ENCODE data around the gene DLG2.
"Not testable (repeated sequence)": the region's sequence is repeated elsewhere in the genome, so short reads cannot be mapped to it uniquely, and the experiment has no call there.

Gene DLG2

GRCh38 chr11:85029964-85030363 is 597.2 kb downstream of the DLG2 start:
- Histone ChIP-seq H3K36me3 (ENCODE audit: control insufficient read depth, insufficient read depth, low read length) (no peaks in the 10 kb centered on the region), H3K27me3 (ENCODE audit: control insufficient read depth, insufficient read depth, low read length, poor library complexity, severe bottlenecking) (no peaks in the 10 kb centered on the region), H3K9me3 (ENCODE audit: control insufficient read depth, low read length) (no peaks in the 10 kb centered on the region), H3K4me3 (ENCODE audit: insufficient read depth, low read depth, low read length) (no peak overlapping the region), H3K4me1 (ENCODE audit: control insufficient read depth, insufficient read depth, low read length) (no peaks in the 10 kb centered on the region), H3K27ac (ENCODE audit: insufficient read depth, low read depth, low read length, poor library complexity, severe bottlenecking) (no peak overlapping the region)
- 81 to 83% methylated on average over 4 of the region's 4 CpGs for WGBS, 2 experiments

GRCh38 chr11:85028329-85029101 is 598.6 kb downstream of the DLG2 start:
- Histone ChIP-seq H3K9me3 (ENCODE audit: control insufficient read depth, low read length) (no peaks in the 10 kb centered on the region), H3K4me3 (ENCODE audit: insufficient read depth, low read depth, low read length) (no peak overlapping the region), H3K4me1 (ENCODE audit: control insufficient read depth, insufficient read depth, low read length) (no peaks in the 10 kb centered on the region), H3K27me3 (ENCODE audit: control insufficient read depth, insufficient read depth, low read length, poor library complexity, severe bottlenecking) (no peaks in the 10 kb centered on the region), H3K36me3 (ENCODE audit: control insufficient read depth, insufficient read depth, low read length) (no peaks in the 10 kb centered on the region), H3K27ac (ENCODE audit: insufficient read depth, low read depth, low read length, poor library complexity, severe bottlenecking) (no peak overlapping the region)
- WGBS, 2 experiments = 93 to 95% methylated on average over 12 to 15 of the region's 15 CpGs

GRCh38 chr11:85027346-85027745 is 599.8 kb downstream of the DLG2 start:
- no peaks in the 10 kb centered on the region for H3K27me3 ChIP-seq (ENCODE audit: control insufficient read depth, insufficient read depth, low read length, poor library complexity, severe bottlenecking)
- no peak overlapping the region for H3K4me3 ChIP-seq (ENCODE audit: insufficient read depth, low read depth, low read length)
- no peaks in the 10 kb centered on the region for H3K4me1 ChIP-seq (ENCODE audit: control insufficient read depth, insufficient read depth, low read length)
- H3K36me3 ChIP-seq (ENCODE audit: control insufficient read depth, insufficient read depth, low read length) = no peaks in the 10 kb centered on the region
- WGBS, 2 experiments = 91% methylated on average over 11 of the region's 11 CpGs
- no peak overlapping the region for H3K27ac ChIP-seq (ENCODE audit: insufficient read depth, low read depth, low read length, poor library complexity, severe bottlenecking)
- no peaks in the 10 kb centered on the region for H3K9me3 ChIP-seq (ENCODE audit: control insufficient read depth, low read length)

GRCh38 chr11:85021058-85021457 is 606.1 kb downstream of the DLG2 start:
- Histone ChIP-seq H3K27me3 (ENCODE audit: control insufficient read depth, insufficient read depth, low read length, poor library complexity, severe bottlenecking) (no peaks in the 10 kb centered on the region), H3K36me3 (ENCODE audit: control insufficient read depth, insufficient read depth, low read length) (no peaks in the 10 kb centered on the region), H3K4me1 (ENCODE audit: control insufficient read depth, insufficient read depth, low read length) (no peaks in the 10 kb centered on the region), H3K4me3 (ENCODE audit: insufficient read depth, low read depth, low read length) (no peak overlapping the region), H3K9me3 (ENCODE audit: control insufficient read depth, low read length) (no peaks in the 10 kb centered on the region), H3K27ac (ENCODE audit: insufficient read depth, low read depth, low read length, poor library complexity, severe bottlenecking) (no peak overlapping the region)
- WGBS, 2 experiments = 96% methylated on average over 9 of the region's 9 CpGs

GRCh38 chr11:84993386-84993785 is 633.8 kb downstream of the DLG2 start:
- Histone ChIP-seq H3K4me3 (ENCODE audit: insufficient read depth, low read depth, low read length) (no peak overlapping the region), H3K27me3 (ENCODE audit: control insufficient read depth, insufficient read depth, low read length, poor library complexity, severe bottlenecking) (no peaks in the 10 kb centered on the region), H3K27ac (ENCODE audit: insufficient read depth, low read depth, low read length, poor library complexity, severe bottlenecking) (no peak overlapping the region), H3K36me3 (ENCODE audit: control insufficient read depth, insufficient read depth, low read length) (no peaks in the 10 kb centered on the region), H3K9me3 (ENCODE audit: control insufficient read depth, low read length) (no peaks in the 10 kb centered on the region), H3K4me1 (ENCODE audit: control insufficient read depth, insufficient read depth, low read length) (no peaks in the 10 kb centered on the region)
- WGBS, 2 experiments = 63 to 65% methylated on average over 4 of the region's 4 CpGs

GRCh38 chr11:84990141-84990540 is 637.0 kb downstream of the DLG2 start:
- Histone ChIP-seq H3K9me3 (ENCODE audit: control insufficient read depth, low read length) (no peaks in the 10 kb centered on the region), H3K27ac (ENCODE audit: insufficient read depth, low read depth, low read length, poor library complexity, severe bottlenecking) (no peak overlapping the region), H3K27me3 (ENCODE audit: control insufficient read depth, insufficient read depth, low read length, poor library complexity, severe bottlenecking) (no peaks in the 10 kb centered on the region), H3K4me1 (ENCODE audit: control insufficient read depth, insufficient read depth, low read length) (no peaks in the 10 kb centered on the region), H3K4me3 (ENCODE audit: insufficient read depth, low read depth, low read length) (no peak overlapping the region), H3K36me3 (ENCODE audit: control insufficient read depth, insufficient read depth, low read length) (no peaks in the 10 kb centered on the region)
- WGBS, 2 experiments = 85 to 86% methylated on average over 2 of the region's 3 CpGs

GRCh38 chr11:84987686-84988187 is 639.4 kb downstream of the DLG2 start:
- H3K9me3 ChIP-seq (ENCODE audit: control insufficient read depth, low read length); H3K27ac ChIP-seq (ENCODE audit: insufficient read depth, low read depth, low read length, poor library complexity, severe bottlenecking); H3K36me3 ChIP-seq (ENCODE audit: control insufficient read depth, insufficient read depth, low read length); H3K4me1 ChIP-seq (ENCODE audit: control insufficient read depth, insufficient read depth, low read length); H3K4me3 ChIP-seq (ENCODE audit: insufficient read depth, low read depth, low read length); H3K27me3 ChIP-seq (ENCODE audit: control insufficient read depth, insufficient read depth, low read length, poor library complexity, severe bottlenecking): not testable (repeated sequence)
- 87 to 88% methylated on average over 3 of the region's 3 CpGs for WGBS, 2 experiments

GRCh38 chr11:84981301-84981700 is 645.8 kb downstream of the DLG2 start:
- Histone ChIP-seq H3K9me3 (ENCODE audit: control insufficient read depth, low read length) (no peaks in the 10 kb centered on the region), H3K27me3 (ENCODE audit: control insufficient read depth, insufficient read depth, low read length, poor library complexity, severe bottlenecking) (no peaks in the 10 kb centered on the region), H3K4me3 (ENCODE audit: insufficient read depth, low read depth, low read length) (no peak overlapping the region), H3K4me1 (ENCODE audit: control insufficient read depth, insufficient read depth, low read length) (no peaks in the 10 kb centered on the region), H3K27ac (ENCODE audit: insufficient read depth, low read depth, low read length, poor library complexity, severe bottlenecking) (no peak overlapping the region), H3K36me3 (ENCODE audit: control insufficient read depth, insufficient read depth, low read length) (no peaks in the 10 kb centered on the region)
- WGBS, 2 experiments = 86 to 93% methylated on average over 3 of the region's 3 CpGs

- Histone ChIP-seq H3K36me3 (ENCODE audit: control insufficient read depth, insufficient read depth, low read length) (no peaks in the 10 kb centered on the region), H3K27me3 (ENCODE audit: control insufficient read depth, insufficient read depth, low read length, poor library complexity, severe bottlenecking) (no peaks in the 10 kb centered on the region), H3K4me1 (ENCODE audit: control insufficient read depth, insufficient read depth, low read length) (no peaks in the 10 kb centered on the region), H3K4me3 (ENCODE audit: insufficient read depth, low read depth, low read length) (no peak overlapping the region), H3K9me3 (ENCODE audit: control insufficient read depth, low read length) (no peaks in the 10 kb centered on the region), H3K27ac (ENCODE audit: insufficient read depth, low read depth, low read length, poor library complexity, severe bottlenecking) (no peak overlapping the region)
- 90 to 95% methylated on average over 1 to 2 of the region's 2 CpGs for WGBS, 2 experiments
Observed at GRCh38 chr11:84969103-84969502, 658.0 kb downstream of the DLG2 start.

GRCh38 chr11:84965484-84965883 is 661.7 kb downstream of the DLG2 start:
- Histone ChIP-seq H3K4me3 (ENCODE audit: insufficient read depth, low read depth, low read length) (no peak overlapping the region), H3K36me3 (ENCODE audit: control insufficient read depth, insufficient read depth, low read length) (no peaks in the 10 kb centered on the region), H3K9me3 (ENCODE audit: control insufficient read depth, low read length) (no peaks in the 10 kb centered on the region), H3K4me1 (ENCODE audit: control insufficient read depth, insufficient read depth, low read length) (no peaks in the 10 kb centered on the region), H3K27me3 (ENCODE audit: control insufficient read depth, insufficient read depth, low read length, poor library complexity, severe bottlenecking) (no peaks in the 10 kb centered on the region), H3K27ac (ENCODE audit: insufficient read depth, low read depth, low read length, poor library complexity, severe bottlenecking) (no peak overlapping the region)
- WGBS, 2 experiments = 59 to 66% methylated on average over 3 to 4 of the region's 4 CpGs
